Natural killer cell (primary cell): ENCODE data around the gene SF3A2. TPM values are rescaled to one million over a fixed set of nuclear protein-coding genes. Genes with fewer than 3 reads are reported as not detected.

Source experiments
- ATAC-seq, 3 donors: fragments of 150-1000 bp in 2 of 3; fragments of 200-7000 bp in 1 of 3; cut with Tn5 transposase; 1 replicate in 1 of 3; 2 replicates in 2 of 3; pipeline ENCODE4 v1.10.0; 2021; ENCODE audit warnings: mild to moderate bottlenecking in 2 of 3, moderate library complexity in 2 of 3
- DNase-seq, 2 donors: peaks; one replicate each; pipeline versions ENCODE4 v3.0.0 to v3.0.0-alpha.2; 2013 to 2021; ENCODE audit warnings: mixed read lengths in 1 of 2
- H3K27ac ChIP-seq: one replicate; pipeline ENCODE4 v1.5.1; 2013; ENCODE audit warnings: mild to moderate bottlenecking, low read length
- H3K27me3 ChIP-seq: one replicate; pipeline ENCODE4 v1.6.1; 2013; ENCODE audit warnings: low read length; ENCODE audit not compliant: control insufficient read depth, insufficient read depth
- H3K36me3 ChIP-seq: one replicate; pipeline ENCODE4 v1.6.1; 2013; ENCODE audit warnings: low read length; ENCODE audit not compliant: control insufficient read depth, insufficient read depth
- H3K4me1 ChIP-seq: one replicate; pipeline ENCODE4 v1.6.1; 2013; ENCODE audit warnings: low read length; ENCODE audit not compliant: control insufficient read depth, insufficient read depth
- H3K4me3 ChIP-seq: one replicate; pipeline ENCODE4 v1.5.1; 2013; ENCODE audit warnings: low read length
- H3K9me3 ChIP-seq: one replicate; pipeline ENCODE4 v1.6.1; 2013; ENCODE audit warnings: low read length; ENCODE audit not compliant: control insufficient read depth, insufficient read depth
- H3K27ac Mint-ChIP-seq, 2 donors: one replicate each; pipeline ENCODE4 v1.8.0; 2022; ENCODE audit warnings: mild to moderate bottlenecking in 2 of 2, mixed read lengths in 2 of 2, moderate library complexity in 1 of 2
- H3K27me3 Mint-ChIP-seq, 2 donors: one replicate each; pipeline ENCODE4 v1.8.0; 2022; ENCODE audit warnings: low read depth in 2 of 2, mixed read lengths in 2 of 2
- H3K36me3 Mint-ChIP-seq: one replicate; pipeline ENCODE4 v1.8.0; 2022; ENCODE audit warnings: mixed read lengths
- H3K4me1 Mint-ChIP-seq, 2 donors: one replicate each; pipeline ENCODE4 v1.8.0; 2022; ENCODE audit warnings: mixed read lengths in 2 of 2
- H3K4me3 Mint-ChIP-seq: one replicate; pipeline ENCODE4 v1.8.0; 2022; ENCODE audit warnings: mild to moderate bottlenecking, moderate library complexity, mixed read lengths
- H3K9me3 Mint-ChIP-seq, 2 donors: one replicate each; pipeline ENCODE4 v1.8.0; 2022; ENCODE audit warnings: mixed read lengths in 2 of 2
- WGBS: methylation state at CpG from one replicate; pipeline ENCODE4 v1.1.7; 2013; ENCODE audit warnings: missing lambda C conversion rate; ENCODE audit not compliant: insufficient coverage; 5-methylcytosine and 5-hydroxymethylcytosine counted together
- intact Hi-C: fragments of 100-400 bp; cut with micrococcal nuclease; formaldehyde crosslinking; loops from one replicate; pipeline ENCODE4 v1.14.2; 2022
- total RNA-seq, 4 donors: library from RNA; stranded (reverse); fragments of 120-200 nt in 1 of 4; gene quantifications; one replicate each; pipeline versions ENCODE4 v1.2.3 to v1.2.4, GENCODE V29; 2013 to 2022
- TF ChIP-seq, protein P1 (sequence below): fragments of 200-600 bp; IDR thresholded peaks from one replicate; pipeline ENCODE4 v1.8.0; 2022; ENCODE audit warnings: antibody characterized with exemption

SF3A2 gene
- total RNA-seq, 3 donors from 2014 or later (not counting 1 experiment from before 2014, with no cell fraction given): 143 to 165 (median 147) TPM

DNA sequence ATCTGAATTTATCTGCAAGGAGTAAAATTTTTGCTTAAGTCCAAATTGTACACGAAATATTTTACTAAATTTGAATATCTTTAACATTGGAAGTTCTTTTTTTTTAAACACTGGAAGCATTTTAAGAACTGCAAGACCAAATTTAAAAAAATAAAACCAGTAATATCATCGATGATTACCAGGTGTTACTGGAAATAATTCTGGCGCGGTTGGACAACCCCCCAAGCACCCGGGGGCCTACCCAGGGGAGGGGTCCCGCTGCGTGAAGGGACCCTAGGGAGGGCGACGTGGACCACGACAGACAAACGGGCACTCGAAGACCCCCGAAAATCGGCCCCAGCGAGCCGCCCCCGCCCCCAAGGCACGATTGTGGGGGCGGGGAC lies 32.2 kb downstream of the SF3A2 start:
- ATAC-seq (no peak), DNase-seq (no peak)
- Mint-ChIP-seq H3K4me3 (peak overlapping the region; percentile 78), H3K36me3 (no peaks in the 10 kb centered on the region), H3K9me3 (no peaks in the 10 kb centered on the region), H3K27me3 (no peaks in the 10 kb centered on the region), H3K27ac (peak overlapping the region; percentile 87 to 97), H3K4me1 (peaks cover 14 to 38% of the 10 kb centered on the region in 2 donors)
- Histone ChIP-seq H3K4me1 (peaks cover 54% of the 10 kb centered on the region), H3K27ac (peak overlapping the region; percentile 67), H3K9me3 (no peaks in the 10 kb centered on the region), H3K4me3 (peak overlapping the region; percentile 65), H3K27me3 (no peaks in the 10 kb centered on the region), H3K36me3 (peaks cover 16% of the 10 kb centered on the region)
- intact Hi-C loops: loop anchor here (1.0 kb wide), 1 partner anchor 33 kb away; the partner anchor contains the start of genes PLEKHJ1 and SF3A2
- WGBS: under 1% methylated on average over 18 of the region's 19 CpGs
- TF ChIP-seq, protein P1, sequence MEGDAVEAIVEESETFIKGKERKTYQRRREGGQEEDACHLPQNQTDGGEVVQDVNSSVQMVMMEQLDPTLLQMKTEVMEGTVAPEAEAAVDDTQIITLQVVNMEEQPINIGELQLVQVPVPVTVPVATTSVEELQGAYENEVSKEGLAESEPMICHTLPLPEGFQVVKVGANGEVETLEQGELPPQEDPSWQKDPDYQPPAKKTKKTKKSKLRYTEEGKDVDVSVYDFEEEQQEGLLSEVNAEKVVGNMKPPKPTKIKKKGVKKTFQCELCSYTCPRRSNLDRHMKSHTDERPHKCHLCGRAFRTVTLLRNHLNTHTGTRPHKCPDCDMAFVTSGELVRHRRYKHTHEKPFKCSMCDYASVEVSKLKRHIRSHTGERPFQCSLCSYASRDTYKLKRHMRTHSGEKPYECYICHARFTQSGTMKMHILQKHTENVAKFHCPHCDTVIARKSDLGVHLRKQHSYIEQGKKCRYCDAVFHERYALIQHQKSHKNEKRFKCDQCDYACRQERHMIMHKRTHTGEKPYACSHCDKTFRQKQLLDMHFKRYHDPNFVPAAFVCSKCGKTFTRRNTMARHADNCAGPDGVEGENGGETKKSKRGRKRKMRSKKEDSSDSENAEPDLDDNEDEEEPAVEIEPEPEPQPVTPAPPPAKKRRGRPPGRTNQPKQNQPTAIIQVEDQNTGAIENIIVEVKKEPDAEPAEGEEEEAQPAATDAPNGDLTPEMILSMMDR: no peak

- DNase-seq (peak; percentile 97 to 99), ATAC-seq (peak; percentile 76 to 93 (median 83))
- Mint-ChIP-seq H3K36me3 (no peaks in the 10 kb centered on the region), H3K27me3 (no peaks in the 10 kb centered on the region), H3K9me3 (no peaks in the 10 kb centered on the region), H3K4me1 (peaks cover 20 to 44% of the 10 kb centered on the region in 2 donors), H3K27ac (peak overlapping the region; percentile 87 to 97), H3K4me3 (peak overlapping the region; percentile 90)
- Histone ChIP-seq H3K27ac (peak overlapping the region; percentile 89), H3K4me1 (peaks cover 54% of the 10 kb centered on the region), H3K9me3 (no peaks in the 10 kb centered on the region), H3K36me3 (peaks cover 19% of the 10 kb centered on the region), H3K27me3 (no peaks in the 10 kb centered on the region), H3K4me3 (peak overlapping the region; percentile 97)
- under 1% methylated on average over 103 of the region's 103 CpGs for WGBS
- intact Hi-C loops: loop anchor here (1.0 to 10.0 kb wide), 2 partner anchors 33 to 55 kb away; partner anchors contain the start of genes LSM7, PLEKHJ1, SF3A2 and SPPL2B
- TF ChIP-seq, protein P1: no peak
These were observed 32.9 kb downstream of the SF3A2 start for GRCh38 chr19:2269244-2270156.

GRCh38 chr19:2270157-2270422 lies 33.5 kb downstream of the SF3A2 start:
- intact Hi-C loops: loop anchor here (10.0 kb wide), 1 partner anchor 55 kb away; the partner anchor contains the start of genes LSM7 and SPPL2B
- no peaks in the 10 kb centered on the region for H3K9me3 ChIP-seq
- peak overlapping the region; percentile 90 for H3K4me3 Mint-ChIP-seq
- under 1% methylated on average over 30 of the region's 30 CpGs for WGBS
- peak overlapping the region; percentile 97 for H3K4me3 ChIP-seq
- peaks cover 20 to 50% of the 10 kb centered on the region in 2 donors for H3K4me1 Mint-ChIP-seq
- peaks cover 54% of the 10 kb centered on the region for H3K4me1 ChIP-seq
- ATAC-seq: no peak
- no peaks in the 10 kb centered on the region for H3K9me3 Mint-ChIP-seq
- H3K27ac Mint-ChIP-seq: peak overlapping the region; percentile 87 to 97
- TF ChIP-seq, protein P1: no peak
- peaks cover 20% of the 10 kb centered on the region for H3K36me3 ChIP-seq
- peak overlapping the region; percentile 89 for H3K27ac ChIP-seq
- H3K27me3 ChIP-seq: no peaks in the 10 kb centered on the region
- DNase-seq: peak; percentile 54 to 60
- no peaks in the 10 kb centered on the region for H3K27me3 Mint-ChIP-seq
- no peaks in the 10 kb centered on the region for H3K36me3 Mint-ChIP-seq
